NCI-H2196 (cell line): ENCODE measurements around the gene PJVK.
"Not testable (repeated sequence)": the region's sequence is repeated elsewhere in the genome, so short reads cannot be mapped to it uniquely, and the experiment has no call there.

ENCODE experiments used
- DNase-seq: peaks from one replicate; lab custom pipeline; 2025; ENCODE audit not compliant: unreplicated experiment; lab: John Stamatoyannopoulos, UW

Gene PJVK

GRCh38 chr2:178429336-178429735 lies 21.8 kb upstream of the PJVK start:
- DNase-seq = no peak

- no peak for DNase-seq
Observed at GRCh38 chr2:178436662-178437061, 14.5 kb upstream of the PJVK start.

GRCh38 chr2:178441426-178441825 lies 9.8 kb upstream of the PJVK start:
- no peak for DNase-seq

- DNase-seq = no peak
Observed at GRCh38 chr2:178448968-178449661, 2.1 kb upstream of the PJVK start.

- DNase-seq = peak; percentile 35
Observed at GRCh38 chr2:178449700-178450523, 1.3 kb upstream of the PJVK start.

GRCh38 chr2:178450524-178450773 lies 729 bp upstream of the PJVK start:
- no peak for DNase-seq

- DNase-seq = no peak
Observed at GRCh38 chr2:178452334-178452733, 1.2 kb downstream of the PJVK start.

- DNase-seq = no peak
Observed at GRCh38 chr2:178452870-178453269, 1.7 kb downstream of the PJVK start.

- no peak for DNase-seq
Observed at GRCh38 chr2:178455947-178456346, 4.8 kb downstream of the PJVK start.

GRCh38 chr2:178457390-178457886 lies 6.3 kb downstream of the PJVK start:
- no peak for DNase-seq

- no peak for DNase-seq
Observed at GRCh38 chr2:178469219-178469849, 18.2 kb downstream of the PJVK start.

- DNase-seq = not testable (repeated sequence)
Observed at GRCh38 chr2:178471313-178471712, 20.1 kb downstream of the PJVK start.

- DNase-seq = no peak
Observed at GRCh38 chr2:178473373-178473772, 22.2 kb downstream of the PJVK start.

GRCh38 chr2:178473931-178474330 lies 22.8 kb downstream of the PJVK start:
- DNase-seq = no peak

GRCh38 chr2:178474560-178474959 lies 23.4 kb downstream of the PJVK start:
- DNase-seq = no peak

GRCh38 chr2:178476477-178476876 lies 25.3 kb downstream of the PJVK start:
- DNase-seq = no peak

GRCh38 chr2:178477443-178478129 lies 26.4 kb downstream of the PJVK start:
- DNase-seq = no peak

- DNase-seq = peak; percentile 45
Observed at GRCh38 chr2:178478130-178478438, 26.9 kb downstream of the PJVK start.

GRCh38 chr2:178478439-178479274 lies 27.5 kb downstream of the PJVK start, which contains the start of gene FKBP7:
Gene FKBP7, minus strand, starts transcription at chr2:178478600. Its CDS starts 101 bp downstream, at chr2:178478499.
- DNase-seq = peak; percentile 81

- DNase-seq = no peak
Observed at GRCh38 chr2:178479275-178479616, 28.1 kb downstream of the PJVK start.

- no peak for DNase-seq
Observed at GRCh38 chr2:178479758-178480226, 28.6 kb downstream of the PJVK start.
